HCT116 (cell line): ENCODE data around the gene CCDC134. TPM values are rescaled to one million over a fixed set of nuclear protein-coding genes. Genes with fewer than 3 reads are reported as not detected.

Experiments
- ATAC-seq: fragments of 200-7000 bp; cut with Tn5 transposase; 2 replicates; pipeline ENCODE4 v1.9.1; 2020; ENCODE audit warnings: mild to moderate bottlenecking, moderate library complexity
- BruUV-seq: library from RNA; stranded (reverse); fragments of 400-500 nt; replicated peaks from 2 replicates; lab custom pipeline; 2021; lab: Mats Ljungman, UMichigan
- CTCF ChIA-PET: fragments of 300-600 bp; sonication (Branson Sonifier 250); formaldehyde crosslinking; loops from one replicate; lab custom pipeline; 2021; ENCODE audit warnings: antibody characterized with exemption; lab: Charles Lee
- POLR2A ChIA-PET: fragments of 300-600, 350-600 bp; sonication (Branson Sonifier 250); formaldehyde crosslinking; loops from one replicate; lab custom pipeline; 2021; ENCODE audit warnings: antibody characterized with exemption; lab: Charles Lee
- RAD21 ChIA-PET, 2 experiments: fragments of 300-600 bp; sonication (Branson Sonifier 250); formaldehyde crosslinking; loops; one replicate each; lab custom pipeline; 2023; ENCODE audit warnings: low total read pairs in 2 of 2; ENCODE audit not compliant: uncharacterized antibody in 2 of 2, unreplicated experiment in 2 of 2, low non-redundant PET in 1 of 2; lab: Charles Lee
- DNase-seq: peaks from one replicate; pipeline ENCODE4 v3.0.0-alpha.2; 2010; ENCODE audit warnings: low read depth, low spot score
- H2AFZ ChIP-seq: fragments of 200-600 bp; shearing (Covaris generic), sonication (generic); 2 replicates; pipeline ENCODE4 v1.6.1; 2017; ENCODE audit warnings: low read depth, mixed run types, mixed read lengths, antibody characterized with exemption, low read length; ENCODE audit not compliant: poor library complexity, severe bottlenecking
- H3K27ac ChIP-seq: 2 replicates; pipeline ENCODE4 v1.5.1; 2012; ENCODE audit warnings: low read depth, low read length
- H3K27me3 ChIP-seq: fragments of 200-600 bp; sonication (generic); 2 replicates; pipeline ENCODE4 v1.6.1; 2016; ENCODE audit warnings: mixed run types, low read length, mixed read lengths; ENCODE audit not compliant: insufficient read depth
- H3K36me3 ChIP-seq, 2 experiments: fragments of 200-500 bp in 1 of 2; fragments of 200-600 bp in 1 of 2; sonication (Bioruptor generic) in 1 of 2; sonication (generic) in 1 of 2; 2 replicates each; pipeline versions ENCODE4 v1.5.1 to v1.6.1; 2014 to 2016; ENCODE audit warnings: low read length in 2 of 2, inconsistent platforms in 1 of 2, mixed read lengths in 1 of 2, mixed run types in 1 of 2; ENCODE audit not compliant: insufficient read depth in 2 of 2, control insufficient read depth in 1 of 2
- H3K4me1 ChIP-seq, 2 experiments: fragments of 200-600 bp in 1 of 2; sonication (generic) in 1 of 2; 2 replicates each; pipeline versions ENCODE4 v1.5.1 to v1.6.1; 2012 to 2017; ENCODE audit warnings: low read length in 2 of 2, inconsistent platforms in 1 of 2, mild to moderate bottlenecking in 1 of 2, mixed read lengths in 1 of 2, mixed run types in 1 of 2, moderate library complexity in 1 of 2; ENCODE audit not compliant: insufficient read depth in 2 of 2, control insufficient read depth in 1 of 2
- H3K4me2 ChIP-seq: fragments of 200-600 bp; sonication (generic); 2 replicates; pipeline ENCODE4 v1.6.1; 2017; ENCODE audit warnings: mixed run types, low read length, mixed read lengths
- H3K4me3 ChIP-seq, 2 experiments: fragments of 200-600 bp in 1 of 2; sonication (generic) in 1 of 2; replicated peaks in 1 of 2; 2 replicates each; pipeline ENCODE4 v1.5.1; 2011 to 2016; ENCODE audit warnings: low read length in 2 of 2, control low read depth in 1 of 2, low read depth in 1 of 2, mild to moderate bottlenecking in 1 of 2, mixed read lengths in 1 of 2, mixed run types in 1 of 2
- H3K79me2 ChIP-seq: fragments of 200-600 bp; sonication (generic); 2 replicates; pipeline ENCODE4 v1.6.1; 2017; ENCODE audit warnings: mild to moderate bottlenecking, mixed run types, low read length, moderate library complexity, mixed read lengths; ENCODE audit not compliant: insufficient read depth
- H3K9ac ChIP-seq: fragments of 200-600 bp; sonication (generic); 2 replicates; pipeline ENCODE4 v1.6.1; 2016; ENCODE audit warnings: low read length, mixed read lengths
- H3K9me2 ChIP-seq: fragments of 200-600 bp; sonication (generic), shearing (Covaris generic); 2 replicates; pipeline ENCODE4 v1.6.1; 2017; ENCODE audit warnings: mixed run types, mild to moderate bottlenecking, moderate library complexity; ENCODE audit not compliant: insufficient read depth
- H3K9me3 ChIP-seq, 2 experiments: fragments of 200-500 bp in 1 of 2; fragments of 200-600 bp in 1 of 2; sonication (Bioruptor generic) in 1 of 2; sonication (generic) in 1 of 2; 2 replicates each; pipeline ENCODE4 v1.6.1; 2014 to 2017; ENCODE audit warnings: low read length in 2 of 2, mixed read lengths in 2 of 2, inconsistent platforms in 1 of 2, low read depth in 1 of 2, mild to moderate bottlenecking in 1 of 2, mixed run types in 1 of 2, moderate library complexity in 1 of 2; ENCODE audit not compliant: control insufficient read depth in 1 of 2, insufficient read depth in 1 of 2
- H4K20me1 ChIP-seq: fragments of 200-600 bp; sonication (generic), shearing (Covaris generic); 2 replicates; pipeline ENCODE4 v1.6.1; 2017; ENCODE audit warnings: mixed run types, mild to moderate bottlenecking, moderate library complexity; ENCODE audit not compliant: insufficient read depth
- EGR1 ChIP-seq: IDR thresholded peaks from 2 replicates; pipeline ENCODE4 v1.6.1; 2012; ENCODE audit warnings: low read depth
- FOSL1 ChIP-seq: IDR thresholded peaks from 2 replicates; pipeline ENCODE4 v1.6.1; 2012; ENCODE audit warnings: low read depth
- JUND ChIP-seq: IDR thresholded peaks from 2 replicates; pipeline ENCODE4 v1.6.1; 2012
- MAX ChIP-seq: IDR thresholded peaks from 2 replicates; pipeline ENCODE4 v1.6.1; 2012
- POLR2A ChIP-seq: IDR thresholded peaks from 2 replicates; pipeline ENCODE4 v1.7.0; 2011; ENCODE audit warnings: borderline replicate concordance; ENCODE audit not compliant: insufficient read depth, insufficient read length; ENCODE audit errors: extremely low read depth
- POLR2AphosphoS5 ChIP-seq: IDR thresholded peaks from 2 replicates; pipeline ENCODE4 v1.6.1; 2011; ENCODE audit warnings: mild to moderate bottlenecking, low read depth, low read length, moderate library complexity
- SP1 ChIP-seq: IDR thresholded peaks from 2 replicates; pipeline ENCODE4 v1.6.1; 2012; ENCODE audit warnings: low read depth
- SRF ChIP-seq: IDR thresholded peaks from 2 replicates; pipeline ENCODE4 v1.6.1; 2012; ENCODE audit warnings: low read depth
- TCF7L2 ChIP-seq: IDR thresholded peaks from 2 replicates; pipeline ENCODE4 v1.7.0; 2011; ENCODE audit warnings: borderline replicate concordance, inconsistent platforms; ENCODE audit not compliant: insufficient read depth, insufficient read length; ENCODE audit errors: extremely low read depth
- intact Hi-C: fragments of 100-400 bp; cut with micrococcal nuclease; formaldehyde crosslinking; loops from 2 replicates; pipeline ENCODE4 v1.10.0; 2022
- total RNA-seq: library from RNA; stranded (reverse); gene quantifications from one replicate; pipeline ENCODE4 v1.2.1, GENCODE V29; 2021; ENCODE audit not compliant: unreplicated experiment
- TF ChIP-seq, protein P1 (sequence below), 3 experiments: fragments of 200-600 bp in 1 of 3; sonication (generic) in 1 of 3; IDR thresholded peaks in 2 of 3; conservative IDR thresholded peaks in 1 of 3; 2 replicates each; pipeline ENCODE4 v1.5.1; 2012 to 2017; ENCODE audit warnings: low read depth in 2 of 3, low read length in 2 of 3, antibody characterized with exemption in 1 of 3, borderline replicate concordance in 1 of 3, control low read depth in 1 of 3, mild to moderate bottlenecking in 1 of 3, mixed read lengths in 1 of 3, mixed run types in 1 of 3, moderate library complexity in 1 of 3; ENCODE audit not compliant: insufficient read depth in 1 of 3

The CCDC134 gene
- total RNA-seq, 1 experiment from 2014 or later: 15.8 TPM

DNA sequence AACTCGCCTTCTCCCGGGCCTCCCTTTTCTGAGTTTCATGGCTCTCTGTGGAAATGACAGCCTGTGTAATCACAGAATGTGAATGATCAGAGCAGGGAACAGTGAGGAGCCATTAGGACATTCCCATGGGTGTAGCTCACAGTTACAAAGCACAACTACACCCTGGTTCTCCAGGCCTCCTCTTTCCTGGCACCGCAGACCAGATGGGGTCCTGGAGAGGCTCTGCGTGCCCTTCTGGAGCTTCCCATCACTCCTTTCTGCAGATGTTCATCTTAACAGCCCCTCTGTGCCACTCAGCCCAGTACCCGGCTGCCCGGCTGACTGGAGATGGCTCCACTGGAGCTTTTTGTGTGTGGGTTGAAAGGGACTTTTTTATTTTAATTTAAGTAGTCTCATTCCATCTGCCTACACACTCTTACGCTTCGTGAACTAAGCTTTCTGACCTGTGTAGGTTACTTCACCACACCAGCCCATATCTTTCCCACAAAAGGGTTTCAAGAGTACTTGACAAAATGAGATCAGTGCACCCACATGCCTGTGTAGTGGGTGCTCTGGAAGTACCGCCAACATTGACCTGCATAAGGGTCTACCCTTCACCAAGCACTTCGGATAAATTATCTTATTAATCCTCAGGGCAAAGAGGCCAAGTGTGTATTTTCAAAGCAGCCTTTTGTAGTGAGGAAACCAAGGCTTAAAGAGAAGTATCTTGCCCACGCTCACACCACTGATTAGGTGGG lies 62.2 kb downstream of the CCDC134 start:
- Histone ChIP-seq H3K27ac (0 out of 2 replicates have a peak overlapping the region, but pooled peaks have one; percentile 22), H3K4me1 (peaks cover 15 to 17% of the 10 kb centered on the region in 2 experiments; a peak in 3 of 4 replicates), H3K9ac (no peak overlapping the region), H3K9me3 (no peaks in the 10 kb centered on the region), H3K9me2 (no peaks in the 10 kb centered on the region), H3K27me3 (no peaks in the 10 kb centered on the region), H3K79me2 (peaks cover 77% of the 10 kb centered on the region), H4K20me1 (peaks cover 12% of the 10 kb centered on the region; the same call in 1 of the 2 replicates), H3K4me2 (no peak overlapping the region), H3K4me3 (no peak overlapping the region), H2AFZ (no peak overlapping the region), H3K36me3 (peaks cover 0 to 5% of the 10 kb centered on the region in 2 experiments; a peak in 1 of 4 replicates)
- DNase-seq (no peak), ATAC-seq (no peak)
- no TSS peak for BruUV-seq
- ChIA-PET RAD21 (no interaction called here), POLR2A (no interaction called here), CTCF (interaction anchor here (1.0 kb wide), 1 partner anchor 116 kb away, joined by 3 read pairs; no protein-coding TSS in a partner anchor)
- intact Hi-C loops: no loop called here
- TF ChIP-seq TCF7L2 (no peak), MAX (no peak), EGR1 (no peak), JUND (no peak), SP1 (no peak), SRF (no peak), POLR2A (no peak), FOSL1 (no peak), POLR2AphosphoS5 (no peak)
- TF ChIP-seq, protein P1, sequence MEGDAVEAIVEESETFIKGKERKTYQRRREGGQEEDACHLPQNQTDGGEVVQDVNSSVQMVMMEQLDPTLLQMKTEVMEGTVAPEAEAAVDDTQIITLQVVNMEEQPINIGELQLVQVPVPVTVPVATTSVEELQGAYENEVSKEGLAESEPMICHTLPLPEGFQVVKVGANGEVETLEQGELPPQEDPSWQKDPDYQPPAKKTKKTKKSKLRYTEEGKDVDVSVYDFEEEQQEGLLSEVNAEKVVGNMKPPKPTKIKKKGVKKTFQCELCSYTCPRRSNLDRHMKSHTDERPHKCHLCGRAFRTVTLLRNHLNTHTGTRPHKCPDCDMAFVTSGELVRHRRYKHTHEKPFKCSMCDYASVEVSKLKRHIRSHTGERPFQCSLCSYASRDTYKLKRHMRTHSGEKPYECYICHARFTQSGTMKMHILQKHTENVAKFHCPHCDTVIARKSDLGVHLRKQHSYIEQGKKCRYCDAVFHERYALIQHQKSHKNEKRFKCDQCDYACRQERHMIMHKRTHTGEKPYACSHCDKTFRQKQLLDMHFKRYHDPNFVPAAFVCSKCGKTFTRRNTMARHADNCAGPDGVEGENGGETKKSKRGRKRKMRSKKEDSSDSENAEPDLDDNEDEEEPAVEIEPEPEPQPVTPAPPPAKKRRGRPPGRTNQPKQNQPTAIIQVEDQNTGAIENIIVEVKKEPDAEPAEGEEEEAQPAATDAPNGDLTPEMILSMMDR (IDR thresholded peaks at IDR 0.05 in 2 of 3, conservative IDR thresholded peaks at IDR 0.05 in 1 of 3; ENCODE audit: borderline replicate concordance in 1 of 3, insufficient read depth in 1 of 3, low read depth in 2 of 3, low read length in 2 of 3): no peak
